Measurements from ENCODE around the gene OPCML. TPM values are rescaled to one million over a fixed set of nuclear protein-coding genes. Genes with fewer than 3 reads are reported as not detected.
A peak's percentile ranks its signal among the peaks of the same experiment; 100 is the strongest.

The OPCML gene
- total RNA-seq, 4 donors from 2014 or later = 0.33 TPM; not detected in 3

DNA sequence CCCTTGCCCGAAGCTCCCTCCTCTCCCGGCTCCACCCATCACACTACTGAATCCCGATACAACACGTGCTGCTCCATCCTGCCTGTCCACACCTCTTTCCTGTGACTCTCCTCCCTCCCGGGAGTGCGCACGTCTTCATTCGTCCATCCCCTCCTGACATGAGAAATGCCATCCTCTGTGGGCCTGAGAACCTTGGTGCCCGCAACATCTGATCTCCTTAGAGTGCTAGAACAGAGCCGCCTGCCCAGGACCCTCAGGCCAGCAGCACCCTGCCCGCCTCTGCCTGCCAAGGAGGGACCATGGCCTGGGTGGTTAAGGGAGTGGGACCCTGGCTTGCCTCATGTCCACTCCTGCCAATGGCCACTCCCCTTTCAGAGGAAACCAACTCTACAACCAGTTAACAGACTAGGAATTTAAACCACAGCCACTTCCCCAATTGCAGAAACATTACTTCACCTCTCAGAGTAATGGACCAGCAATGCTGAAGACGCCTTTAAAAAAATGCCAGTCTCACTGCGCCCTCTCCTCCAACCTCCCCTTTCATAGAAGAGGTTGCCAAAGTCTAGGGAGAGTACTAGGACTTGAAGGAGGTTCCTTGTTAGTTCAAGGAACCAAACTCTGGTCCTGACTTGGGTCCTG is 466.3 kb downstream of the OPCML start:
- H3K36me3 ChIP-seq = no peaks in the 10 kb centered on the region
- H3K27ac ChIP-seq = no peak overlapping the region
- TF ChIP-seq, protein P1, sequence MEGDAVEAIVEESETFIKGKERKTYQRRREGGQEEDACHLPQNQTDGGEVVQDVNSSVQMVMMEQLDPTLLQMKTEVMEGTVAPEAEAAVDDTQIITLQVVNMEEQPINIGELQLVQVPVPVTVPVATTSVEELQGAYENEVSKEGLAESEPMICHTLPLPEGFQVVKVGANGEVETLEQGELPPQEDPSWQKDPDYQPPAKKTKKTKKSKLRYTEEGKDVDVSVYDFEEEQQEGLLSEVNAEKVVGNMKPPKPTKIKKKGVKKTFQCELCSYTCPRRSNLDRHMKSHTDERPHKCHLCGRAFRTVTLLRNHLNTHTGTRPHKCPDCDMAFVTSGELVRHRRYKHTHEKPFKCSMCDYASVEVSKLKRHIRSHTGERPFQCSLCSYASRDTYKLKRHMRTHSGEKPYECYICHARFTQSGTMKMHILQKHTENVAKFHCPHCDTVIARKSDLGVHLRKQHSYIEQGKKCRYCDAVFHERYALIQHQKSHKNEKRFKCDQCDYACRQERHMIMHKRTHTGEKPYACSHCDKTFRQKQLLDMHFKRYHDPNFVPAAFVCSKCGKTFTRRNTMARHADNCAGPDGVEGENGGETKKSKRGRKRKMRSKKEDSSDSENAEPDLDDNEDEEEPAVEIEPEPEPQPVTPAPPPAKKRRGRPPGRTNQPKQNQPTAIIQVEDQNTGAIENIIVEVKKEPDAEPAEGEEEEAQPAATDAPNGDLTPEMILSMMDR (IDR thresholded peaks at IDR 0.05) = no peak
- no peak for TF ChIP-seq POLR2A (IDR thresholded peaks at IDR 0.05)
- intact Hi-C loops (cut with DNase I) = no loop called here
- 92% methylated on average over 11 to 13 of the region's 13 CpGs for WGBS, 2 donors
- peaks cover 4 to 5% of the 10 kb centered on the region in 2 donors for H3K4me1 ChIP-seq
- no peaks in the 10 kb centered on the region for H3K9me3 ChIP-seq
- no peak for DNase-seq
- no peak overlapping the region for H3K4me3 ChIP-seq (replicated peaks in 1 of 3)
- H3K27me3 ChIP-seq = no peaks in the 10 kb centered on the region

DNA sequence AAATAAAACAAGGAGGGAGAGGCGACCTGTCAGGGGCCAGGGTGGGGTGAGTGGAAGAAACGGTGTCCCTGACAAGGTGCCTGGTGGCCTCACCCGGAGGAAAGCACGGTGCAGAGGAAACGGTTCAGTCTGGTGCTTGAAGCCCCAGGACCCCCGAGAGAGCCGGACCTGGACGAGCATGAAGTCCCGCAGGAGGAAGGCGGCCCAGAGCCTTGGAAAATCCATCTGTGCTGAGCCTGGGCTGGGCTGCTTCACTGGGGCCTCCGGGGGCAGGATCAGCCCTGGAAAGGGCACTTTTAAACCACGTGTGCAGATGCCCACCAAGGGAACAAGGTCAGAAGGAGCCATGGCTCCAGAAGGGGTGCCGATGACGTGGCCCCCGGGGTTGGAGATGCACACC is 467.3 kb downstream of the OPCML start:
- peaks cover 4 to 5% of the 10 kb centered on the region in 2 donors for H3K4me1 ChIP-seq
- TF ChIP-seq, protein P1 (IDR thresholded peaks at IDR 0.05) = no peak
- TF ChIP-seq POLR2A (IDR thresholded peaks at IDR 0.05) = no peak
- 74 to 76% methylated on average over 12 to 15 of the region's 15 CpGs for WGBS, 2 donors
- H3K9me3 ChIP-seq = no peaks in the 10 kb centered on the region
- no peak for DNase-seq
- no peaks in the 10 kb centered on the region for H3K36me3 ChIP-seq
- H3K27me3 ChIP-seq = no peaks in the 10 kb centered on the region
- peak overlapping the region in 2 of 3 donors; percentile 43 to 51 for H3K4me3 ChIP-seq (replicated peaks in 1 of 3)
- intact Hi-C loops (cut with DNase I) = no loop called here
- peak overlapping the region in 1 of 3 donors; percentile 82 for H3K27ac ChIP-seq

DNA sequence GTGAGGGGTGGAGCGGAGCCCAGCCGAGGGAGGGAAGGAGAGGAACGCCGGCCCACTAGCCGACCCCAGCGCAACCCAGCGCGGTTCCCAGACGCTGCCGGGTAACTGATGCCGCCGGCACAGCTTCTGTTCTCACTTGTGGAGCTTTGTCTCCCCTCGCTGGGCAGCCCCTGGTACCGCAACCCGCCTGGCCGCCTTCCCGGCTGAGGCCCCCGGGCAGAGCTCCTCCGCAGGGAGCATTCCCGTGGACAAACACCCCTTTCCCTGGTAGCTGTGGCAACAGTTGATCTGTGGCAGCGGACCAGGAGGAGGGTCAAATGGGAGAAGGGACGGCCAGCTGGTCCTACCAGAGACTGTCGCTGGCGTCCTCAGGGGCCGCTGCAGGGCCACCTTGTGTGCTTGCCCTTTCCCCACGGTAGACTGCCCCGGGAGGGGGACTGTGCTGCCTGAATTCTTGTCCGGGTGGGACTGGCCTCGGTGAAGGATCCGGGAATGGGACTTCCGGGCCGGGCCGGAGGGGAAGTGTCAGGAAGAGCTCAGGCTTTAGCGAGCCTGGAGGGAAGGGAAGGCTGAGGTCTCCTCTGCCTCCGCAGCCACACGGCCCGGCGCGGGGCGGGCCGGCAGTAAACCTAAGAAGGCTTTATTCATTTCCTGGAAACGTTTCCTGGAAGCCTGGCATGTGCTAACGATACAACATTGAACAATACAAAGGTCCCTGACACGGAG is 468.0 kb downstream of the OPCML start:
- Histone ChIP-seq H3K27me3 (no peaks in the 10 kb centered on the region), H3K36me3 (no peaks in the 10 kb centered on the region), H3K27ac (peak overlapping the region; percentile 55 to 82 (median 62)), H3K4me3 (replicated peaks in 1 of 3) (peak overlapping the region; percentile 34 to 51 (median 43)), H3K4me1 (peaks cover 4 to 5% of the 10 kb centered on the region in 2 donors), H3K9me3 (no peaks in the 10 kb centered on the region)
- WGBS, 2 donors = 3 to 6% methylated on average over 25 to 26 of the region's 44 CpGs
- peak; percentile 79 to 84 for DNase-seq
- intact Hi-C loops (cut with DNase I) = no loop called here
- TF ChIP-seq, protein P1 (IDR thresholded peaks at IDR 0.05) = peak in 5 of 6 experiments; percentile 28 to 65 (median 55)
- peak in 1 of 2 donors; percentile 32 for TF ChIP-seq POLR2A (IDR thresholded peaks at IDR 0.05)

DNA sequence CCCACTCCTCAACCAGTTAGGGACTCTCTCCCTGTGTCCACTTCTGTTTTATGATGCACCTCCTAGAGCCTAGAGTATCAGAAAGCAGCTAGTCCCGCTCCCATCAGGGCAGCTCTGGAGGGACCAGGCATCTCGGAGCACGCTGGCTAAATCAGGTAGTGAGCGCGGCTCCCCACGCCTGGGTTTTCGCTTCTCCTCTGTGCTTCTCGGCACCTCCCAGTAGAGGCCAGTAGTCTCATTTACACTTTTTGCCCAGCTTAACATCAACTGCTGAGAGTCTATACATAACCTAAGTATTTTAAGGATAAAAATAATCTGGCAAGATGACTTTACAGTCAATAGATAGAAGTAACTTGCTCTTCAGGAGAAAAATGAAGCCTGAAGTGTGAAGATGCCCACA is 473.8 kb downstream of the OPCML start:
- no peaks in the 10 kb centered on the region for H3K9me3 ChIP-seq
- intact Hi-C loops (cut with DNase I) = no loop called here
- TF ChIP-seq, protein P1 (IDR thresholded peaks at IDR 0.05) = no peak
- no peak for TF ChIP-seq POLR2A (IDR thresholded peaks at IDR 0.05)
- no peaks in the 10 kb centered on the region for H3K36me3 ChIP-seq
- H3K4me1 ChIP-seq = no peaks in the 10 kb centered on the region
- no peak for DNase-seq
- 59 to 60% methylated on average over 8 of the region's 8 CpGs for WGBS, 2 donors
- H3K27me3 ChIP-seq = no peaks in the 10 kb centered on the region
- no peak overlapping the region for H3K27ac ChIP-seq
- H3K4me3 ChIP-seq (replicated peaks in 1 of 3) = no peak overlapping the region
